Keratinocyte (primary cell): ENCODE measurements around the gene HIPK4. TPM values are rescaled to one million over a fixed set of nuclear protein-coding genes. Genes with fewer than 3 reads are reported as not detected.

Experiments used
- DNase-seq: peaks from one replicate; pipeline ENCODE4 v3.0.0-alpha.2; 2011; ENCODE audit warnings: low read depth, missing footprints, low spot score
- FAIRE-seq: peaks from 2 replicates; lab custom pipeline; 2011; peaks lifted over from hg19 to GRCh38; lab: Jason Lieb, UNC
- H2AFZ ChIP-seq: 2 replicates; pipeline ENCODE4 v1.6.0; 2012; ENCODE audit warnings: low read length, control low read depth, inconsistent platforms; ENCODE audit not compliant: control insufficient read depth
- H3K27ac ChIP-seq: 2 replicates; pipeline ENCODE4 v1.5.1; 2011; ENCODE audit warnings: low read length; ENCODE audit not compliant: control insufficient read depth, insufficient read depth
- H3K27me3 ChIP-seq: 3 replicates; pipeline ENCODE4 v1.6.0; 2011; ENCODE audit warnings: low read length; ENCODE audit not compliant: control insufficient read depth, insufficient read depth; ENCODE audit errors: extremely low read depth
- H3K36me3 ChIP-seq, 2 experiments: 2 replicates in 1 of 2; 3 replicates in 1 of 2; pipeline ENCODE4 v1.5.1; 2011; ENCODE audit warnings: low read length in 2 of 2, mild to moderate bottlenecking in 1 of 2; ENCODE audit not compliant: control insufficient read depth in 2 of 2, insufficient read depth in 2 of 2; ENCODE audit errors: extremely low read depth in 1 of 2
- H3K4me1 ChIP-seq: 3 replicates; pipeline ENCODE4 v1.5.1; 2011; ENCODE audit warnings: low read length; ENCODE audit not compliant: control insufficient read depth, insufficient read depth; ENCODE audit errors: extremely low read depth
- H3K4me2 ChIP-seq: 3 replicates; pipeline ENCODE4 v1.6.0; 2011; ENCODE audit warnings: low read depth, low read length; ENCODE audit not compliant: control insufficient read depth, insufficient read depth; ENCODE audit errors: extremely low read depth
- H3K4me3 ChIP-seq, 3 experiments: fragments of 200-600 bp in 1 of 3; sonication (generic) in 1 of 3; 2 replicates in 2 of 3; 3 replicates in 1 of 3; pipeline ENCODE4 v1.5.1; 2011 to 2016; ENCODE audit warnings: low read length in 3 of 3, mild to moderate bottlenecking in 3 of 3, control low read depth in 2 of 3, inconsistent platforms in 1 of 3, low read depth in 1 of 3, mixed read lengths in 1 of 3, mixed run types in 1 of 3, moderate library complexity in 1 of 3; ENCODE audit not compliant: control insufficient read depth in 2 of 3, insufficient read depth in 2 of 3; ENCODE audit errors: extremely low read depth in 1 of 3
- H3K79me2 ChIP-seq: 2 replicates; pipeline ENCODE4 v1.6.0; 2012; ENCODE audit warnings: low read length; ENCODE audit not compliant: control insufficient read depth, insufficient read depth
- H3K9ac ChIP-seq: 3 replicates; pipeline ENCODE4 v1.6.0; 2011; ENCODE audit warnings: low read length; ENCODE audit not compliant: control insufficient read depth, insufficient read depth; ENCODE audit errors: extremely low read depth
- H3K9me1 ChIP-seq: 3 replicates; pipeline ENCODE4 v1.6.0; 2011; ENCODE audit warnings: low read length; ENCODE audit not compliant: control insufficient read depth, insufficient read depth; ENCODE audit errors: extremely low read depth
- H3K9me3 ChIP-seq: 2 replicates; pipeline ENCODE4 v1.5.1; 2012; ENCODE audit warnings: low read depth, low read length; ENCODE audit not compliant: control insufficient read depth
- H4K20me1 ChIP-seq: 3 replicates; pipeline ENCODE4 v1.6.0; 2011; ENCODE audit warnings: low read length; ENCODE audit not compliant: control insufficient read depth, insufficient read depth; ENCODE audit errors: extremely low read depth
- EZH2 ChIP-seq: IDR thresholded peaks from one replicate; pipeline ENCODE4 v1.6.1; 2012; ENCODE audit warnings: inconsistent platforms, mild to moderate bottlenecking, low read length, moderate library complexity
- dilution Hi-C: fragments of 300-500 bp; cut with MboI; formaldehyde crosslinking; loops from one replicate; pipeline ENCODE4 v1.7.0; 2020; ENCODE audit warnings: low sequenced_read_pairs; ENCODE audit not compliant: extremely low pct_ligation_motif_present
- polyA plus RNA-seq, 5 experiments: library from polyadenylated mRNA; depleted of rRNA in 3 of 5; stranded (reverse) in 3 of 5; stranded (forward) in 1 of 5; unstranded in 1 of 5; fragments of >200 nt; gene quantifications; 1 replicate in 1 of 5; 2 replicates in 3 of 5; 3 replicates in 1 of 5; pipeline versions ENCODE4 v1.2.1 to v1.2.3, GENCODE V29; 2011 to 2012; ENCODE audit warnings: missing spikeins in 2 of 5, low read depth in 1 of 5, low replicate concordance in 1 of 5
- TF ChIP-seq, protein P1 (sequence below), 3 experiments: IDR thresholded peaks in 1 of 3; conservative IDR thresholded peaks in 1 of 3; optimal IDR thresholded peaks in 1 of 3; 2 replicates in 2 of 3; 3 replicates in 1 of 3; pipeline versions ENCODE3 to v1.5.1; 2011; ENCODE audit warnings: low read length in 3 of 3, mild to moderate bottlenecking in 3 of 3, moderate library complexity in 2 of 3, control low read depth in 1 of 3, inconsistent platforms in 1 of 3; ENCODE audit not compliant: insufficient read depth in 2 of 3; ENCODE audit errors: extremely low read depth in 1 of 3

Gene HIPK4
- polyA plus RNA-seq, 1 donor (not counting 4 experiments of a cell fraction or from before 2014, with no cell fraction given): 0.03 TPM

GRCh38 chr19:40423938-40424337, 34.0 kb upstream of the HIPK4 start:
- Histone ChIP-seq H3K4me2 (peak overlapping the region; percentile 95), H2AFZ (no peak overlapping the region), H4K20me1 (no peaks in the 10 kb centered on the region), H3K9ac (no peak overlapping the region), H3K4me1 (peaks cover 7% of the 10 kb centered on the region), H3K36me3 (peaks cover 0 to 6% of the 10 kb centered on the region in 2 experiments), H3K4me3 (peak overlapping the region in 1 of 3 experiments; percentile 22), H3K27ac (no peak overlapping the region), H3K9me1 (no peaks in the 10 kb centered on the region), H3K27me3 (no peaks in the 10 kb centered on the region), H3K79me2 (peaks cover 28% of the 10 kb centered on the region), H3K9me3 (no peaks in the 10 kb centered on the region)
- no peak for TF ChIP-seq EZH2
- TF ChIP-seq, protein P1, sequence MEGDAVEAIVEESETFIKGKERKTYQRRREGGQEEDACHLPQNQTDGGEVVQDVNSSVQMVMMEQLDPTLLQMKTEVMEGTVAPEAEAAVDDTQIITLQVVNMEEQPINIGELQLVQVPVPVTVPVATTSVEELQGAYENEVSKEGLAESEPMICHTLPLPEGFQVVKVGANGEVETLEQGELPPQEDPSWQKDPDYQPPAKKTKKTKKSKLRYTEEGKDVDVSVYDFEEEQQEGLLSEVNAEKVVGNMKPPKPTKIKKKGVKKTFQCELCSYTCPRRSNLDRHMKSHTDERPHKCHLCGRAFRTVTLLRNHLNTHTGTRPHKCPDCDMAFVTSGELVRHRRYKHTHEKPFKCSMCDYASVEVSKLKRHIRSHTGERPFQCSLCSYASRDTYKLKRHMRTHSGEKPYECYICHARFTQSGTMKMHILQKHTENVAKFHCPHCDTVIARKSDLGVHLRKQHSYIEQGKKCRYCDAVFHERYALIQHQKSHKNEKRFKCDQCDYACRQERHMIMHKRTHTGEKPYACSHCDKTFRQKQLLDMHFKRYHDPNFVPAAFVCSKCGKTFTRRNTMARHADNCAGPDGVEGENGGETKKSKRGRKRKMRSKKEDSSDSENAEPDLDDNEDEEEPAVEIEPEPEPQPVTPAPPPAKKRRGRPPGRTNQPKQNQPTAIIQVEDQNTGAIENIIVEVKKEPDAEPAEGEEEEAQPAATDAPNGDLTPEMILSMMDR (optimal IDR thresholded peaks at IDR 0.05 in 1 of 3, IDR thresholded peaks at IDR 0.05 in 1 of 3, conservative IDR thresholded peaks at IDR 0.05 in 1 of 3; ENCODE audit: extremely low read depth in 1 of 3, insufficient read depth in 2 of 3, low read length in 3 of 3): no peak
- no peak for FAIRE-seq
- no peak for DNase-seq
- dilution Hi-C loops: no loop called here

- Histone ChIP-seq H3K9me1 (no peaks in the 10 kb centered on the region), H3K4me2 (no peak overlapping the region), H4K20me1 (no peaks in the 10 kb centered on the region), H3K36me3 (peaks cover 0 to 6% of the 10 kb centered on the region in 2 experiments), H3K4me1 (peaks cover 7% of the 10 kb centered on the region), H3K27me3 (no peaks in the 10 kb centered on the region), H3K9ac (no peak overlapping the region), H3K4me3 (no peak overlapping the region), H3K27ac (no peak overlapping the region), H2AFZ (no peak overlapping the region), H3K9me3 (no peaks in the 10 kb centered on the region), H3K79me2 (peaks cover 28% of the 10 kb centered on the region)
- DNase-seq: no peak
- dilution Hi-C loops: no loop called here
- TF ChIP-seq EZH2: no peak
- TF ChIP-seq, protein P1 (optimal IDR thresholded peaks at IDR 0.05 in 1 of 3, IDR thresholded peaks at IDR 0.05 in 1 of 3, conservative IDR thresholded peaks at IDR 0.05 in 1 of 3; ENCODE audit: extremely low read depth in 1 of 3, insufficient read depth in 2 of 3, low read length in 3 of 3): no peak
- FAIRE-seq: no peak
These were observed 33.0 kb upstream of the HIPK4 start for GRCh38 chr19:40422748-40423566.
